Germinal center (tissue), 1 donor: ENCODE data around the gene KRTAP4-1.
"Not testable (repeated sequence)": the region's sequence is repeated elsewhere in the genome, so short reads cannot be mapped to it uniquely, and the experiment has no call there.

Experiments
- DNase-seq: peaks from one replicate; pipeline ENCODE4 v3.0.0; 2012; ENCODE audit warnings: mixed read lengths, low spot score

KRTAP4-1 gene

DNA sequence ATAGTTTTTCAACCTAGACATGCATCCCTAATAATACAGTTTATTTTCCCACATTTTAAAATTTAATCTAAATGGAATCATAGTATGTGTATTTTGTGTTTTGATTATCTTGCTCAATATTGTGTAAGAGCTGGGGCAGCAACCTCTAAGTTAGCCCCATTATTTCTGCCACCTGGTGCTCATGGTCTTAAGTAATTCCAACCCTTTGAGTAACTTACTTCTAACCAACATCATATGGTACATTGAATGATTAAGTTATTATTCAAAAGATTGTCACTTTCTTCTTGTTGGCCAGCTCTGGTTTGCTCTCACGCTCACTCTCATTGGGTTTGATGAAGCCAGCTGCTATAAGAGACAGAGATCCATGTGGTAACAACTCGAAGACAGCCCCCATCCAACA lies 12.8 kb downstream of the KRTAP4-1 start:
- DNase-seq, result no peak

DNA sequence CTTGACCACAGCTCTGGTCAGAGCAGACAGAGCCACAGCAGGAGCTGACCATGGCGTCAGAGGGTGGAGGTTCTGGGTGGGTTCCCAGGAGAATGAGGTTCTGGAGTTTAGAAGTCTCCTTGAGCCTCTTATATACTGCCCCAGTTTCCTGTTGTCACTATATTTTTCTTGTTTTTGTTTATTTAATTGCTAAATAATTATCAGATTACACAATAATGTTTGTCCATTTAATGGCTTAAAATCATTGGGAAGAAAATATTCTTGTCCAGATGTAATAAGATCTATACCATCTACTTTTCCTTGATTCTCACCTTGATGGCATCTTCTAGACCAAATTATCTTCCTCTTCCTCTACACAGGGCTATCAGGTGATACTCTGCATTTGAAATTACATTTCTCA lies 16.6 kb downstream of the KRTAP4-1 start, which contains the start of gene KRTAP4-3:
TSS of gene KRTAP4-3 (minus strand) at position 101 of the 400 bp plus-strand sequence. CDS start at position 52, 49 bp downstream.
- DNase-seq, result no peak

DNA sequence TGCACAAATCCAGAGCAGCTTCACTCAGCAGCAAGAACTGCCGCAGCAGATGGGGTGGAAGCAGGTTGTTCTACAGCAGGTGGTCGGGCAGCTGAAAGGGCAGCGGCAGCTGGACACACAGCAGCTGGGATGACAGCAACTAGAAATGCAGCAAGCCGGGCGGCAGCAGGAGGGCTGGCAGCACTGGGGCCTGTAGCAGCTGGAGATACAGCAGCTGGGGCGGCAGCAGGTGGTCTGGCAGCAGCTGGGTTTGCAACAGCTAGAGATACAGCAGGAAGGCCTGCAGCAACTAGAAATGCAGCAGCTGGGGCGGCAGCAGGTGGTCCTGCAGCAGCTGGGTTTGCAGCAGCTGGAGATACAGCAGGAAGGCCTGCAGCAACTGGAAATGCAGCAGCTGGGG lies 17.1 kb downstream of the KRTAP4-1 start:
- DNase-seq, result no peak

DNA sequence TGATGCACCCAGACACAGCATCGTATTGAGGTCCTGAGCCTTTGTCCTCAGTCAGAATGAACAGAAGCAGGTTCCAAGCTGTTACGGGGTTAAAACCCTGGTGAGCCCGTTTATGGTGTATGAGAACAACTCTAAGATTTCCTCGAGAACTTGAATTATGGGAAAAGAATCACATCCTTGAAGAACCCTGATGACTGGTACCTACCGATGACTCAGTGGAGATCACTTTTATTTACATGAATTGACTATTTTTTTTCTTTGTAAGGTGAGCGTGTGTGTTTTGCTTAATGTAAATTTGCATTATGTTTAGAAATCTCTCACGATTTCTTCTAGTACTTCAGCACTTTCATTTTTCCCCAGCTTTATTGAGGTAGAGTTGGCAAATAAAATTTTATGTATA lies 20.9 kb downstream of the KRTAP4-1 start:
- DNase-seq, result no peak

DNA sequence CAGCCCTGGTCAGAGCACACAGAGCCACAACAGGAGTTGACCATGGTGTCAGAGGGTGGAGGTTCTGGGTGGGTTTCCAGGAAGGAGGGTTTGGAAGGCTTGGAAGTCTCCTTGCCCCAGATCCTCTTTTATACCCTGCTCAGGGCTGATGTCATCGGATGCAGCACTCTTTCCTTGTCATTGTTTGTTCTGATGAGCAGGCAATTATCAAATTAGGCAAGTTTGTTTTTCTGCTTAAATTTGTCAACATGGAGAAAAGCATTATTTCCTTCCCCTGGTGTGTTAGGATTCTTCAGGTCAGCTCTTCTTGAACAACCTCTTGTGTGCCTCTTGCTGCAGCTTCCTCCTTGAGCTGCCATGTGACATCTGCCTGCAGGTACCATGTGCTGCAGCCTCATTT lies 24.1 kb downstream of the KRTAP4-1 start, which contains the start of gene KRTAP4-4:
TSS of gene KRTAP4-4 (minus strand) at position 101 of the 400 bp plus-strand sequence. CDS start at position 44, 57 bp downstream.
- DNase-seq, result no peak

DNA sequence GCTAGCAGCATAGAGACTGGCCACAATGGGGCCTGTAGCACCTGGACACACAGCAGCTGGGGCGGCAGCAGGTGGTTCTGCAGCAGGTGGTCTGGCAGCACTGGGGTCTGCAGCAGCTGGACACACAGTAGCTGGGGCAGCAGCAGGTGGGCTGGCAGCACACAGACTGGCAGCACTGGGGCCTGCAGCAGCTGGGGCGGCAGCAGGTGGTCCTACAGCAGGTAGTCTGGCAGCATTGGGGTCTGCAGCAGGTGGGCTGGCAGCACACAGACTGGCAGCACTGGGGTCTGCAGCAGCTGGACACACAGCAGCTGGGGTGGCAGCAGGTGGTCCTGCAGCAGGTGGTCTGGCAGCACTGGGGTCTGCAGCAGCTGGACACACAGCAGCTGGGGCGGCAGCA lies 24.5 kb downstream of the KRTAP4-1 start:
- DNase-seq, result not testable (repeated sequence)

DNA sequence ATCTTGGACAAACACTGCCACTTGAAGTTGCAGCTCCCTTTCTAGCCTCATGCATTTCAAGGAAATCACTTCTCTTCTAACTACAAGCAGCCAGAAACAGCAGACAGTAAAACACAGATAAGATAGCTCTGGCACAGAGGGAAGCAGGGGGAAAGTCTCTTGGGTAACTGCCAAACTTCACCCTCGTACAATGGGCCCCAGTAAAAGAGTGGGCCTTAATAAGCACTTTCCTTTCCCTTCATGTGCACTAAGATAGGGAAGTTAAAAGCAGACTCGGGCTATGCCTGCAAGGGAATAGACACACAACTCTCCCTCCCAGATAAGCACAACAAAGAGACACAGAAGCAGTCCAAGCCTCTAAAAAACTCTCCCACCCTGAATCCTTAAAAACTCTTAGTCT lies 30.9 kb downstream of the KRTAP4-1 start:
- DNase-seq, result no peak

DNA sequence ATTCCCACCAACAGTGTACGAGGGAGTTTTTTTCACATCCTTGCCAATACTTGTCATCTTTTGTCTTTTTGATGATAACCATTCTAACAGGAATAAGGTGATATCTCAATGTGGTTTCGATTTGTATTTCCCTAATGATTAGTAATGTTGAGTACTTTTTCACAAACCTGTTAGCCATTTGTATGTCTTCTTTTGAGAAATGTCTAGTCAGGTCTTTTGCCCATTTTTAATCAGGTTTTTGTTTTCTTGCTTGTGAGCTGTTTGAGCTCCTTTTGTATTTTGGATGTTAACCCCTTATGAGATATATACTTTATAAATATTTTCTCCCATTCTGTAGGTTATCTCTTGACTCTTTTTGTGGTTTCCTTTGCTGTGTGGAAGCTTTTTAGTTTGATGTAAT lies 33.2 kb downstream of the KRTAP4-1 start:
- DNase-seq, result no peak

DNA sequence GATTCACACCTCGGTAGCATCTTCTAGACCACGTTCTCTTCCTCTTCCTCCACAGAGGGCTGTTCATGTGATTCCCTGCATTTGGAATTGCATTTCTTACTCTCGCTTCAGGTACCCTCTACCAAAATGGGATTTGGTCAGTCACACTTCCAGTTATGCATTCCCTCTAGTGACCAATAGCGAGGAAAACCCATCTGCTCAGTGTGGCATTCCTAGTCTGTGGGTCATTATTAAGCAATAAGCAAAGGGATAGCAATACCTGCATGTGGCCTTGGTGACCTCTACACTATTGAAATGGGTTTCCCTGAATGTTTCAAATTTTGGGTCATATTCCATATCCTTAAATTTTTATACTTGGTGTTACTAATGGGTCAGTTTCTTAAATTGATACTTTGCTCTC lies 34.7 kb downstream of the KRTAP4-1 start:
- no peak for DNase-seq

DNA sequence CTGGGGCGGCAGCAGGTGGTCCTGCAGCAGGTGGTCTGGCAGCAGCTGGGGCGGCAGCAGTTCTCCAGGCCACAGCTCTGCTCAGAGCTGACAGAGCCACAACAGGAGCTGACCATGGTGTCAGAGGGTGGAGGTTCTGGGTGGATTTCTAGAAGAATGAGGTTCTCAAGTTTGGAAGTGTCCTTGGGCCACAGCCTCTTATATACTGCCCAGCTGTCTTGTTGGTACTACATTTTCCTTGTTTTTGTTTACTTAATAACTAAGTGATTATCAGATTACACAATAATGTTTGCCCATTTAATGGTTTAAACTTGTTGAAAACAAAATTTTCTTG lies 35.1 kb downstream of the KRTAP4-1 start, which contains the start of gene KRTAP4-5:
TSS of gene KRTAP4-5 (minus strand) at position 174 of the 334 bp plus-strand sequence. CDS start at position 116, 58 bp downstream.
- no peak for DNase-seq

DNA sequence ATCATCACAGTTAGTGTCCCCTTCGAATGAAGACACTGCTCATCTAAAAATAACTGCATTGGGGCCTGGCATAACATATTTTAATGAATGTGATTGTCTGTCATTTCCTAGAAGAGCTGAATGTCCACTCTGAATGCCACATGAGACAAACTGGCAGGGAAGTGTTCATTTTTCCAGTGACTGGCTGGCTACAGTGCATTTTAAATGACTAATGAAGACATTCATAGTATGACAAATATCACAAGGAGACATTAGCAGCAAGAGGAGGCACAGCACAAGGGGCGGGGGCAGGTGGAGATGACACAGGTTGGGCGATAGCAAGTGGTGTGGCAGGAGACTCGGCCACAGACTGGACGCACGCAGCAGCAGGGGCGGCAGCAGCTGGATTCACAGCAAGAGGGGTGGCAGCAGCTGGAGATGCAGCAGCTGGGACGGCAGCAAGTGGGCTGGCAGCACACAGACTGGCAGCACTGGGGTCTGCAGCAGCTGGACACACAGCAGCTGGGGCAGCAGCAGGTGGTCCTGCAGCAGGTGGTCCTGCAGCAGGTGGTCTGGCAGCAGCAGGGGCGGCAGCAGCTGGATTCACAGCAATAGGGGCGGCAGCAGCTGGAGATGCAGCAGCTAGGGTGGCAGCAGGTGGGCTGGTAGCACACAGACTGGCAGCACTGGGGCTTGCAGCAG lies 35.6 kb downstream of the KRTAP4-1 start:
- not testable (repeated sequence) for DNase-seq

DNA sequence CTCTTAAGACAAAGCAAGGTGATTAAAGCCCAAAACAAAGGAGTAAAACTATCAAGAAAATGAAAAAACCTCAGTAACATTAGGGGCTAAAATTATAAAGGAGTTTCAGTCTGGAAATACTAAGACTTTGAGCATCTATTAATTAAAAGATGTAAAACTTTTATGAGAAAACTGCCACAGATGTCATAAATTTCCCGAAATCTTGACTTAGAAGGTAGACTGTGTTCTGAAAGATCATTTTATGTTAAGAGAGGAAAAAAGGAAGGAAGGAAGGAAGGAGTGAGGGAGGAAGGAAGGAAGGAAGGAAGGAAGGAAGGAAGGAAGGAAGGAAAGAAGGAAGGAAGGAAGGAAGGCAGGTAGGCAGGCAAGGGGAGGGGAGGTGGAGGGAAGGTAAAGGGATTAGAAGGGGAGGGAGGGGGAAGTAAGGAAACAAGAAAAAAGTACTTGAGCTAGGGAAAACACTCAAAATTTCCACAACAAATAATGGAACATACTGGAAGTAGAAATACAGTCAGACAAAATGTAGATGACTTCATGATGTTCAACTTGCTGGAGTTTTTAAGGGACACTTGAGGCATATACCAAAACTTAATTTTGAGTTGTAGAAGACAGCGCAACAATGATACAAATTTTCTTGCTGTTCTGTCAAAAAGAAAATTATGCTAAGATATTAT lies 37.0 kb downstream of the KRTAP4-1 start:
- no peak for DNase-seq

DNA sequence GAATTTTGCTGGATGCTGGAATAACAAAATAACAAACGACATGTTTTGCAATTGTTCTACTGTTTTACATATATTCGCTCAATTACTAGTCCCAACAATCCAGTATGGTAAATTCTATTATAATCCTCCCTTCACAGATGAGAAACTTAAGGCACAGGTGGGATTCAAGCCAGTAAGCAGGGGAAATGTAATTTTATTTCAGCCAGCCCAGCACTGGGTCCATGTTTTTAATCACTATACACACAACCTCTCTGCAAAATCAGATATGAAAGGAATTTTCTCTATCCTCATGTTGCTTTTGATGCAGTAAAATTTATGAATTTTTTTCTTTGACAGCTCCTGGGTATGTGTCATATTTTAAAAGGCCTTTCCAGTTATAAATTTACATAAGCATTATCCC lies 39.5 kb downstream of the KRTAP4-1 start:
- no peak for DNase-seq

DNA sequence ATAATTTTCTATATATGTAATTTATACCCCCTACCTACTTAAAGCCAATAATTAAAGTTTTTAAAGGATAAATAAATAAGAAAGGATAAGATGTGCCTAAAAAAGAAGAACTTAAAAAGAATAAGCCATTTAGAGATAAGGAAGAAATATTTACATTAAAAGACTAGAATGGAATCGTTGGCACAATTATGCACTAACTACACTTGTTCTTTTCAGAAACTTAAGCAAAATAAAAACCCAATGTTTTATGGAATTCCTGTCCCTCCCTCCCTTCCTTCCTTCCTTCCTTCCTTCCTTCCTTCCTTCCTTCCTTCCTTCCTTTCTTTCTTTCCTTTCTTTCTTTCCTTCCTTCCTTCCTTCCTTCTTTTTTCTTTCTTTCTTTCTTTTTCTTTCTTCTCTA lies 39.9 kb downstream of the KRTAP4-1 start:
- no peak for DNase-seq

DNA sequence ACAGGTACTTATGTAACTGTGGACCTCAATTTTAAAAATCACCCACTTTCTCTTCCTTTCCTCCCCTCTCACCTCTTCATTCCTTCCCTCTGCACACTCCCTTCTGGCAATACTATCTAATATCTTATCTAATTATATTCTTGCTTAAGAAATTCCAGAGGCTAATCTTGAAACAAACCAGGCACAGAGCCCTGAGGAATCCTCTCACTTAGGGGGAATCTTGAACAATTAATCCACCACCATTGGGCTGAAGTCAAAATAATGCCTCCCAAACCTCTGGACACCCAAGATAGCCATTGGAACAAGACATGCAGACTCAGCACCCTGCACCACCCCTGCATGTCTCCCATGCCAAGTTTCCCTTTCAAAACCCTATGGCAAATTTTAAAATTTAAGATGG lies 43.4 kb downstream of the KRTAP4-1 start:
- DNase-seq, result no peak

DNA sequence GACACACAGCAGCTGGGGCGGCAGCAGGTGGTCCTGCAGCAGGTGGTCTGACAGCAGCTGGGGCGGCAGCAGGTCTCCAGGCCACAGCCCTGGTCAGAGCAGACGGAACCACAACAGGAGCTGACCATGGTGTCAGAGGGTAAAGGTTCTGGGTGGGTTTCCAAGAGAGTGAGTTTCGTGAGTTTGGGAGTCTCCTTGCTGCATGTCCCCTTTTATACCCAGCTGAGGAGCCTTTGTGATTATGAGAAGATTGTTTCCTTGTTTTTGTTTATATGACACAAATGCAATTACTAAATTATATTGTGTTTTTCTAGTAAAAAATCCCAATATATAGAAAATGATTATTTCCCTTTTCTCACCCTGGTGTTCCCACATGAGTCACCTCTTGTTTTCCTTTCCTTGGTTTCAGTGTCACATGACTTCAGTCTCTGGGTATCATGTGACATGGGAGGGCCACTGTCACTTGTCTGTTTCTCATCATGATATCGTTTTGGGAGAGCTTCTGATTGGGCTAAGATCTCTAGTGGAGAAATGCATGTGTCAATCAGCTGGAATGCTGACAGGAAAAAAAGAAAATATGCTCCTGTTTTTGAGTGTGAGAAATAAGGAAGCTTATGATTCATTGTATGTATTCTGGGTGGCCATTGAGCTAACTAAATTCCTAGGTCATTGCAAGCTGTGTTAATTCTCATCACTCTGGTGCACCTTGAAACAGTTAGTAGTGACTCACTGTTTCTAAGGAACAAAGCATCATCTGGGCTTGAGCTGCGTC lies 44.2 kb downstream of the KRTAP4-1 start, which contains the start of gene KRTAP4-6:
TSS of gene KRTAP4-6 (minus strand) at position 185 of the 772 bp plus-strand sequence. CDS start at position 128, 57 bp downstream.
- no peak for DNase-seq

DNA sequence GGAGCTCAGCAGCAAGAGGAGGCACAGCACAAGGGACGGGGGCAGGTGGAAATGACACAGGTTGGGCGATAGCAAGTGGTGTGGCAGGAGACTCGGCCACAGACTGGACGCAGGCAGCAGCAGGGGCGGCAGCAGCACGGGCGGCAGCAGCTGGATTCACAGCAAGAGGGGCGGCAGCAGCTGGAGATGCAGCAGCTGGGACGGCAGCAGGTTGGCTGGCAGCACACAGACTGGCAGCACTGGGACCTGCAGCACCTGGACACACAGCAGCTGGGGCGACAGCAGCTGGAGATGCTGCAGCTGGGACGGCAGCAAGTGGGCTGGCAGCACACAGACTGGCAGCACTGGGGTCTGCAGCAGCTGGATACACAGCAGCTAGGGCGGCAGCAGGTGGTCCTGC lies 44.8 kb downstream of the KRTAP4-1 start:
- DNase-seq, result not testable (repeated sequence)
